GM12865 (cell line): ENCODE data around the gene RLBP1.
A peak's percentile ranks its signal among the peaks of the same experiment; 100 is the strongest.

Experiments
- DNase-seq: peaks from one replicate; pipeline ENCODE4 v3.0.0; 2010; ENCODE audit warnings: low read depth
- H3K4me3 ChIP-seq: 2 replicates; pipeline ENCODE4 v1.5.1; 2011; ENCODE audit warnings: mild to moderate bottlenecking, low read depth, low read length, control low read depth
- TF ChIP-seq, protein P1 (sequence below): IDR thresholded peaks from 2 replicates; pipeline ENCODE4 v1.5.1; 2011; ENCODE audit warnings: low read length, control low read depth, low read depth, inconsistent platforms; ENCODE audit not compliant: insufficient read depth; ENCODE audit errors: missing control alignments

RLBP1 gene

DNA sequence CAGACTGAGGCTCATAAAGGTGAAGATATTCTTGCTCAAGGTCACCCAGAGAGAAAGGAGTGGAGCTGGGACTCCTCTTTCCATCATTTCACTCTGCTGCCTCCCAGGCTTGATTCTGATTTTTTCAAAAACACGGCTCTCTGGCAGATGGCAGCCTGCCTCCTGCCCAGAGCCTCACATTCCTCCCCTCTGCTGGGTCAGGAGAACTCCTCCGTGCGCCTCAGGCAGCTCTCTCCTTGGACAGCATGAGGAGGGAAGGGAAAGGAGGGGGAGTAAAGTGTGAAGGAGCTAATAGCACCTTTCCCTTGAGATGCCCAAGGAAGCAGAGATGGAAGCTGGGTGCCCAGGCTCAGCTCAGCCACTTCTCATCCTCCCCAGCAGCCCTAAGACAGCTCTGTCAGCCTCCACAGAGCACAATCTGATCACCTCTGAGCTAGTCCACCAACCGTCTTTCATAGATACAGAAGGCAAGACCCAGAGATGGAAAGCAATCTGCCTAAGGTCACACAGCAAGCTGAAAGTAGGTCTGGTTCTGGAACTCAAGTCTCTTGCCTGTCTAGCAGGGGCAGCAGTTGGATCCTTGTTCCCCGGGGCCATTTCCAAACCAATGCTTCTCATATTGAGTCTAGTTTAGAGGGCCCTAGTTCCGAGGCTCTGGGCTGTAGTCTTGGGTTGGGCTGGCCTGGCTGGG is 3.5 kb downstream of the RLBP1 start:
- TF ChIP-seq, protein P1, sequence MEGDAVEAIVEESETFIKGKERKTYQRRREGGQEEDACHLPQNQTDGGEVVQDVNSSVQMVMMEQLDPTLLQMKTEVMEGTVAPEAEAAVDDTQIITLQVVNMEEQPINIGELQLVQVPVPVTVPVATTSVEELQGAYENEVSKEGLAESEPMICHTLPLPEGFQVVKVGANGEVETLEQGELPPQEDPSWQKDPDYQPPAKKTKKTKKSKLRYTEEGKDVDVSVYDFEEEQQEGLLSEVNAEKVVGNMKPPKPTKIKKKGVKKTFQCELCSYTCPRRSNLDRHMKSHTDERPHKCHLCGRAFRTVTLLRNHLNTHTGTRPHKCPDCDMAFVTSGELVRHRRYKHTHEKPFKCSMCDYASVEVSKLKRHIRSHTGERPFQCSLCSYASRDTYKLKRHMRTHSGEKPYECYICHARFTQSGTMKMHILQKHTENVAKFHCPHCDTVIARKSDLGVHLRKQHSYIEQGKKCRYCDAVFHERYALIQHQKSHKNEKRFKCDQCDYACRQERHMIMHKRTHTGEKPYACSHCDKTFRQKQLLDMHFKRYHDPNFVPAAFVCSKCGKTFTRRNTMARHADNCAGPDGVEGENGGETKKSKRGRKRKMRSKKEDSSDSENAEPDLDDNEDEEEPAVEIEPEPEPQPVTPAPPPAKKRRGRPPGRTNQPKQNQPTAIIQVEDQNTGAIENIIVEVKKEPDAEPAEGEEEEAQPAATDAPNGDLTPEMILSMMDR, result no peak
- DNase-seq, result no peak
- H3K4me3 ChIP-seq, result no peak overlapping the region

GRCh38 chr15:89217031-89217430 is 4.3 kb downstream of the RLBP1 start:
- TF ChIP-seq, protein P1, result no peak
- no peak overlapping the region for H3K4me3 ChIP-seq
- no peak for DNase-seq

DNA sequence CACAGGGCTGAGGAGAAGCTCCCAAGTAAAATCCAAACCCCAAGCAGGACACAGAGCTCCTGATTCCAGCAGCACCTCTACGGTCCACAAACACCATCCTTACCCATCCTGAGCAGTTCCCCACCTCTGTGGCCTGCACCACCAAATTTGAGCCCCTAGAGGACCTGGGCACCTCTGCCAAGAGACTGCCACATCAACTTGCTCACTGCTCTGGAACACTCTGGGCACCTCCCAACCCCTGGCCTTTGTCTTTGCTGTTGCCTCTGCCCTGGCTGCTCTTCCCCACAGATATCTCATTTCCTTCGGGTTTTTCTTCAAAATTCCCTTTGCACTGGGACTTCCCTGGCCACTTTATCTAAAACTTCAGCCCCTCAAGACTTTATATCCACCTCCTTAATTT is 5.8 kb downstream of the RLBP1 start:
- TF ChIP-seq, protein P1, result no peak
- DNase-seq, result peak; percentile 15

DNA sequence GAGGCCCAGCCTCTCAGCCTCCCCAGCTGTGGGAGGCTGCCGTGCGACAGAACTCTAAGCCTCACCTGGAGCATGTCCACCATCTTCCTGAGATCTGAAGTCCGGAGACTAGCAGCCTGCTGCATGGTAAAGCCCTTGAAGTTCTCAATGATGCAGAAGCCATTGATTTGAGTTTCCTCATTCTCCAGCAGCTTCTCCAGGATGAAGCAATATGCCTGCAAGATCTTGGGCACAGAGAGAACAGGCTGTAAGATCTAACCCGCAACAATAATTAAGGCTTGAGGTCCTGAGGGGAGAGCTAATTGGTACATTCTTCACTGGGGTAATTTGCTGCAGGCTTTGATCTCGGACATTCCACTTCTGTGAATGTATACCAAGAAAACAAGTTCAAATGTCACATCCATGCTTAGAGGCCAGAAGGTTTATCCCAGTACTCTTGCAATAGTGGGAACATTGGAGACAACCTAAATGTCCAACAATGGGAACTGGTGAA is 9.7 kb downstream of the RLBP1 start:
- DNase-seq, result no peak
- no peak overlapping the region for H3K4me3 ChIP-seq
- TF ChIP-seq, protein P1, result no peak

More for the DNA sequence above, 5.8 kb downstream of the RLBP1 start:
- no peak overlapping the region for H3K4me3 ChIP-seq

GRCh38 chr15:89209057-89209456 is 12.3 kb downstream of the RLBP1 start:
- no peak overlapping the region for H3K4me3 ChIP-seq
- DNase-seq, result no peak

GRCh38 chr15:89208256-89208655 is 13.1 kb downstream of the RLBP1 start:
- DNase-seq, result no peak
- TF ChIP-seq, protein P1, result no peak
- no peak overlapping the region for H3K4me3 ChIP-seq

More at GRCh38 chr15:89209057-89209456, 12.3 kb downstream of the RLBP1 start:
- TF ChIP-seq, protein P1, result no peak

- H3K4me3 ChIP-seq, result no peak overlapping the region
- TF ChIP-seq, protein P1, result peak; percentile 100
- DNase-seq, result peak; percentile 76
These were observed 14.5 kb downstream of the RLBP1 start for GRCh38 chr15:89206908-89207331.
